ENCODE measurements around the gene CCDC24.

CCDC24 gene

GRCh38 chr1:43976890-43977289, 14.5 kb upstream of the CCDC24 start:
- H3K27me3 ChIP-seq (ENCODE audit: control insufficient read depth in 3 of 3, insufficient read depth in 3 of 3, low read depth in 1 of 3, low read length in 3 of 3) = no peaks in the 10 kb centered on the region
- H3K27ac ChIP-seq (replicated peaks; ENCODE audit: low read length) = no peak overlapping the region
- no peak overlapping the region for H4K8ac ChIP-seq (ENCODE audit: low read depth, low read length)
- no peak overlapping the region for H2AK5ac ChIP-seq (ENCODE audit: low read depth, low read length)
- H3K14ac ChIP-seq (ENCODE audit: low read length) = no peak overlapping the region
- H3K4me1 ChIP-seq (ENCODE audit: control insufficient read depth in 2 of 2, insufficient read depth in 1 of 2, low read depth in 1 of 2, low read length in 2 of 2) = peaks cover 19 to 27% of the 10 kb centered on the region in 2 donors
- H3K4me3 ChIP-seq (ENCODE audit: low read length in 2 of 2) = peak overlapping the region in 1 of 2 donors; percentile 90
- no peak overlapping the region for H2AFZ ChIP-seq (ENCODE audit: low read length)
- no peak overlapping the region for H2BK5ac ChIP-seq (ENCODE audit: low read length)
- H3K79me1 ChIP-seq (ENCODE audit: low read depth, low read length) = peaks cover 39% of the 10 kb centered on the region
- no peak overlapping the region for H2BK120ac ChIP-seq (ENCODE audit: low read depth, low read length)
- peaks cover 29 to 59% of the 10 kb centered on the region in 2 donors for H3K36me3 ChIP-seq (replicated peaks in 1 of 2; ENCODE audit: control insufficient read depth in 2 of 2, insufficient read depth in 2 of 2, low read length in 2 of 2)
- H2BK15ac ChIP-seq (ENCODE audit: low read length) = no peak overlapping the region
- no peak overlapping the region for H2BK12ac ChIP-seq (ENCODE audit: low read length)
- no peak for DNase-seq (ENCODE audit: low spot score)
- H4K91ac ChIP-seq (ENCODE audit: low read depth, low read length, poor library complexity) = no peak overlapping the region
- WGBS, 2 donors (ENCODE audit: extremely low coverage in 2 of 2, insufficient read length in 2 of 2, insufficient replicate concordance in 1 of 2) = no CpG with 5 or more reads among the region's 8 CpGs
- H3K4me2 ChIP-seq (ENCODE audit: insufficient read depth, low read length, poor library complexity, severe bottlenecking) = no peak overlapping the region
- H3K4ac ChIP-seq (ENCODE audit: low read length) = no peak overlapping the region
- no peak overlapping the region for H3K23ac ChIP-seq (ENCODE audit: low read depth, low read length, poor library complexity)
- H3K9me3 ChIP-seq (replicated peaks in 1 of 2; ENCODE audit: control insufficient read depth in 2 of 2, insufficient read depth in 1 of 2, low read depth in 1 of 2, low read length in 2 of 2) = no peaks in the 10 kb centered on the region
- H3K18ac ChIP-seq (ENCODE audit: low read length) = no peak overlapping the region
- H3K9ac ChIP-seq (ENCODE audit: low read depth, low read length, poor library complexity) = no peak overlapping the region

GRCh38 chr1:43977376-43978263, 13.8 kb upstream of the CCDC24 start:
- H2AFZ ChIP-seq (ENCODE audit: low read length) = no peak overlapping the region
- H3K14ac ChIP-seq (ENCODE audit: low read length) = no peak overlapping the region
- no peak overlapping the region for H3K23ac ChIP-seq (ENCODE audit: low read depth, low read length, poor library complexity)
- H2BK15ac ChIP-seq (ENCODE audit: low read length) = no peak overlapping the region
- no peak overlapping the region for H2BK12ac ChIP-seq (ENCODE audit: low read length)
- no peak overlapping the region for H3K18ac ChIP-seq (ENCODE audit: low read length)
- WGBS, 2 donors (ENCODE audit: extremely low coverage in 2 of 2, insufficient read length in 2 of 2, insufficient replicate concordance in 1 of 2) = no CpG with 5 or more reads among the region's 9 CpGs
- H4K8ac ChIP-seq (ENCODE audit: low read depth, low read length) = no peak overlapping the region
- no peak overlapping the region for H3K4me2 ChIP-seq (ENCODE audit: insufficient read depth, low read length, poor library complexity, severe bottlenecking)
- H3K79me1 ChIP-seq (ENCODE audit: low read depth, low read length) = peaks cover 40% of the 10 kb centered on the region
- no peak overlapping the region for H3K4ac ChIP-seq (ENCODE audit: low read length)
- no peak overlapping the region for H3K9ac ChIP-seq (ENCODE audit: low read depth, low read length, poor library complexity)
- H2AK5ac ChIP-seq (ENCODE audit: low read depth, low read length) = no peak overlapping the region
- no peaks in the 10 kb centered on the region for H3K27me3 ChIP-seq (ENCODE audit: control insufficient read depth in 3 of 3, insufficient read depth in 3 of 3, low read depth in 1 of 3, low read length in 3 of 3)
- H3K27ac ChIP-seq (replicated peaks; ENCODE audit: low read length) = no peak overlapping the region
- no peak overlapping the region for H2BK5ac ChIP-seq (ENCODE audit: low read length)
- no peak for DNase-seq (ENCODE audit: low spot score)
- no peaks in the 10 kb centered on the region for H3K9me3 ChIP-seq (replicated peaks in 1 of 2; ENCODE audit: control insufficient read depth in 2 of 2, insufficient read depth in 1 of 2, low read depth in 1 of 2, low read length in 2 of 2)
- no peak overlapping the region for H2BK120ac ChIP-seq (ENCODE audit: low read depth, low read length)
- H4K91ac ChIP-seq (ENCODE audit: low read depth, low read length, poor library complexity) = no peak overlapping the region
- H3K4me3 ChIP-seq (ENCODE audit: low read length in 2 of 2) = peak overlapping the region; percentile 41 to 72
- peaks cover 19 to 27% of the 10 kb centered on the region in 2 donors for H3K4me1 ChIP-seq (ENCODE audit: control insufficient read depth in 2 of 2, insufficient read depth in 1 of 2, low read depth in 1 of 2, low read length in 2 of 2)
- H3K36me3 ChIP-seq (replicated peaks in 1 of 2; ENCODE audit: control insufficient read depth in 2 of 2, insufficient read depth in 2 of 2, low read length in 2 of 2) = peaks cover 30 to 59% of the 10 kb centered on the region in 2 donors

- no peak for DNase-seq (ENCODE audit: low spot score)
- Histone ChIP-seq H3K4me3 (ENCODE audit: low read length in 2 of 2) (peak overlapping the region in 1 of 2 donors; percentile 72), H3K27ac (replicated peaks; ENCODE audit: low read length) (no peak overlapping the region)
Measured at GRCh38 chr1:43978264-43978550, 13.2 kb upstream of the CCDC24 start.

GRCh38 chr1:43978551-43979260, 12.7 kb upstream of the CCDC24 start, which contains the start of gene B4GALT2:
B4GALT2 (plus strand) TSS chr1:43979210; CDS start chr1:43981161, 1,951 bp downstream.
- Histone ChIP-seq H3K79me1 (ENCODE audit: low read depth, low read length) (peaks cover 40% of the 10 kb centered on the region), H3K18ac (ENCODE audit: low read length) (peak within 1 kb of the TSS; percentile 96), H2BK120ac (ENCODE audit: low read depth, low read length) (peak within 1 kb of the TSS; percentile 33), H3K36me3 (replicated peaks in 1 of 2; ENCODE audit: control insufficient read depth in 2 of 2, insufficient read depth in 2 of 2, low read length in 2 of 2) (peaks cover 32 to 59% of the 10 kb centered on the region in 2 donors), H3K9me3 (replicated peaks in 1 of 2; ENCODE audit: control insufficient read depth in 2 of 2, insufficient read depth in 1 of 2, low read depth in 1 of 2, low read length in 2 of 2) (no peaks in the 10 kb centered on the region), H3K9ac (ENCODE audit: low read depth, low read length, poor library complexity) (peak within 1 kb of the TSS; percentile 93), H2BK15ac (ENCODE audit: low read length) (no peak within 1 kb of the TSS), H4K91ac (ENCODE audit: low read depth, low read length, poor library complexity) (no peak within 1 kb of the TSS), H2AFZ (ENCODE audit: low read length) (peak within 1 kb of the TSS; percentile 91), H3K23ac (ENCODE audit: low read depth, low read length, poor library complexity) (peak within 1 kb of the TSS; percentile 87), H2AK5ac (ENCODE audit: low read depth, low read length) (peak within 1 kb of the TSS; percentile 90), H3K4ac (ENCODE audit: low read length) (peak within 1 kb of the TSS; percentile 26), H3K14ac (ENCODE audit: low read length) (peak within 1 kb of the TSS; percentile 97), H3K4me3 (ENCODE audit: low read length in 2 of 2) (peak within 1 kb of the TSS; percentile 72 to 91), H2BK12ac (ENCODE audit: low read length) (no peak within 1 kb of the TSS), H3K27ac (replicated peaks; ENCODE audit: low read length) (peak within 1 kb of the TSS; percentile 16), H3K4me1 (ENCODE audit: control insufficient read depth in 2 of 2, insufficient read depth in 1 of 2, low read depth in 1 of 2, low read length in 2 of 2) (peaks cover 19 to 27% of the 10 kb centered on the region in 2 donors), H3K27me3 (ENCODE audit: control insufficient read depth in 3 of 3, insufficient read depth in 3 of 3, low read depth in 1 of 3, low read length in 3 of 3) (no peaks in the 10 kb centered on the region), H3K4me2 (ENCODE audit: insufficient read depth, low read length, poor library complexity, severe bottlenecking) (peak within 1 kb of the TSS; percentile 89), H2BK5ac (ENCODE audit: low read length) (peak within 1 kb of the TSS; percentile 83), H4K8ac (ENCODE audit: low read depth, low read length) (no peak within 1 kb of the TSS)
- no CpG with 5 or more reads among the region's 54 CpGs for WGBS, 2 donors (ENCODE audit: extremely low coverage in 2 of 2, insufficient read length in 2 of 2, insufficient replicate concordance in 1 of 2)
- DNase-seq (ENCODE audit: low spot score) = no peak

More at GRCh38 chr1:43978264-43978550, 13.2 kb upstream of the CCDC24 start:
- Histone ChIP-seq H2BK15ac (ENCODE audit: low read length) (no peak overlapping the region), H3K36me3 (replicated peaks in 1 of 2; ENCODE audit: control insufficient read depth in 2 of 2, insufficient read depth in 2 of 2, low read length in 2 of 2) (peaks cover 32 to 59% of the 10 kb centered on the region in 2 donors), H3K9me3 (replicated peaks in 1 of 2; ENCODE audit: control insufficient read depth in 2 of 2, insufficient read depth in 1 of 2, low read depth in 1 of 2, low read length in 2 of 2) (no peaks in the 10 kb centered on the region), H3K18ac (ENCODE audit: low read length) (no peak overlapping the region), H3K14ac (ENCODE audit: low read length) (no peak overlapping the region), H4K91ac (ENCODE audit: low read depth, low read length, poor library complexity) (no peak overlapping the region), H3K4ac (ENCODE audit: low read length) (no peak overlapping the region), H2AFZ (ENCODE audit: low read length) (no peak overlapping the region), H2BK120ac (ENCODE audit: low read depth, low read length) (no peak overlapping the region), H3K27me3 (ENCODE audit: control insufficient read depth in 3 of 3, insufficient read depth in 3 of 3, low read depth in 1 of 3, low read length in 3 of 3) (no peaks in the 10 kb centered on the region), H2AK5ac (ENCODE audit: low read depth, low read length) (peak overlapping the region; percentile 36), H3K4me1 (ENCODE audit: control insufficient read depth in 2 of 2, insufficient read depth in 1 of 2, low read depth in 1 of 2, low read length in 2 of 2) (peaks cover 19 to 27% of the 10 kb centered on the region in 2 donors), H2BK5ac (ENCODE audit: low read length) (peak overlapping the region; percentile 83), H2BK12ac (ENCODE audit: low read length) (no peak overlapping the region), H3K79me1 (ENCODE audit: low read depth, low read length) (peaks cover 40% of the 10 kb centered on the region), H3K4me2 (ENCODE audit: insufficient read depth, low read length, poor library complexity, severe bottlenecking) (peak overlapping the region; percentile 89), H3K23ac (ENCODE audit: low read depth, low read length, poor library complexity) (no peak overlapping the region), H4K8ac (ENCODE audit: low read depth, low read length) (no peak overlapping the region), H3K9ac (ENCODE audit: low read depth, low read length, poor library complexity) (peak overlapping the region; percentile 88)
- WGBS, 2 donors (ENCODE audit: extremely low coverage in 2 of 2, insufficient read length in 2 of 2, insufficient replicate concordance in 1 of 2) = no CpG with 5 or more reads among the region's 5 CpGs

Measured in neuronal stem cell (in vitro differentiated cells).